ENCODE data around the gene CHGA.

Gene CHGA

GRCh38 chr14:92927349-92928257, 4.7 kb downstream of the CHGA start:
- peaks cover 32% of the 10 kb centered on the region for H3K27me3 Mint-ChIP-seq
- no peak overlapping the region for H3K27ac Mint-ChIP-seq (ENCODE audit: low read depth)
- H3K4me3 Mint-ChIP-seq = no peak overlapping the region
- DNase-seq (ENCODE audit: low spot score in 2 of 2) = no peak
- H3K9me3 Mint-ChIP-seq = no peaks in the 10 kb centered on the region
- peaks cover 10% of the 10 kb centered on the region for H3K36me3 Mint-ChIP-seq (ENCODE audit: insufficient read depth)
- no peak for ATAC-seq (replicated peaks; ENCODE audit: extremely low read depth, poor library complexity, severe bottlenecking)
- no peaks in the 10 kb centered on the region for H3K4me1 Mint-ChIP-seq

- H3K36me3 Mint-ChIP-seq (ENCODE audit: insufficient read depth) = peaks cover 10% of the 10 kb centered on the region
- no peak overlapping the region for H3K27ac Mint-ChIP-seq (ENCODE audit: low read depth)
- H3K9me3 Mint-ChIP-seq = no peaks in the 10 kb centered on the region
- DNase-seq (ENCODE audit: low spot score in 2 of 2) = no peak
- H3K4me1 Mint-ChIP-seq = no peaks in the 10 kb centered on the region
- H3K4me3 Mint-ChIP-seq = no peak overlapping the region
- no peak for ATAC-seq (replicated peaks; ENCODE audit: extremely low read depth, poor library complexity, severe bottlenecking)
- H3K27me3 Mint-ChIP-seq = peaks cover 30% of the 10 kb centered on the region
Observed at GRCh38 chr14:92928258-92928629, 5.3 kb downstream of the CHGA start.

GRCh38 chr14:92928961-92929688, 6.2 kb downstream of the CHGA start:
- no peaks in the 10 kb centered on the region for H3K9me3 Mint-ChIP-seq
- no peak overlapping the region for H3K27ac Mint-ChIP-seq (ENCODE audit: low read depth)
- no peaks in the 10 kb centered on the region for H3K4me1 Mint-ChIP-seq
- H3K4me3 Mint-ChIP-seq = no peak overlapping the region
- peaks cover 25% of the 10 kb centered on the region for H3K27me3 Mint-ChIP-seq
- no peak for DNase-seq (ENCODE audit: low spot score in 2 of 2)
- no peak for ATAC-seq (replicated peaks; ENCODE audit: extremely low read depth, poor library complexity, severe bottlenecking)
- H3K36me3 Mint-ChIP-seq (ENCODE audit: insufficient read depth) = peaks cover 9% of the 10 kb centered on the region

GRCh38 chr14:92929689-92930608, 7.0 kb downstream of the CHGA start:
- peaks cover 17% of the 10 kb centered on the region for H3K27me3 Mint-ChIP-seq
- DNase-seq (ENCODE audit: low spot score in 2 of 2) = no peak
- no peak for ATAC-seq (replicated peaks; ENCODE audit: extremely low read depth, poor library complexity, severe bottlenecking)
- no peak overlapping the region for H3K4me3 Mint-ChIP-seq
- H3K9me3 Mint-ChIP-seq = no peaks in the 10 kb centered on the region
- H3K36me3 Mint-ChIP-seq (ENCODE audit: insufficient read depth) = peaks cover 8% of the 10 kb centered on the region
- H3K27ac Mint-ChIP-seq (ENCODE audit: low read depth) = no peak overlapping the region
- no peaks in the 10 kb centered on the region for H3K4me1 Mint-ChIP-seq

GRCh38 chr14:92930737-92931602, 8.0 kb downstream of the CHGA start:
- no peak overlapping the region for H3K27ac Mint-ChIP-seq (ENCODE audit: low read depth)
- DNase-seq (ENCODE audit: low spot score in 2 of 2) (no peak), ATAC-seq (replicated peaks; ENCODE audit: extremely low read depth, poor library complexity, severe bottlenecking) (no peak)
- peaks cover 7% of the 10 kb centered on the region for H3K27me3 Mint-ChIP-seq
- H3K4me1 Mint-ChIP-seq = no peaks in the 10 kb centered on the region
- H3K36me3 Mint-ChIP-seq (ENCODE audit: insufficient read depth) = peaks cover 5% of the 10 kb centered on the region
- no peaks in the 10 kb centered on the region for H3K9me3 Mint-ChIP-seq
- H3K4me3 Mint-ChIP-seq = no peak overlapping the region

- Mint-ChIP-seq H3K9me3 (no peaks in the 10 kb centered on the region), H3K27me3 (no peaks in the 10 kb centered on the region), H3K4me1 (no peaks in the 10 kb centered on the region), H3K27ac (ENCODE audit: low read depth) (no peak overlapping the region), H3K36me3 (ENCODE audit: insufficient read depth) (peaks cover 5% of the 10 kb centered on the region), H3K4me3 (no peak overlapping the region)
- DNase-seq (ENCODE audit: low spot score in 2 of 2) (no peak), ATAC-seq (replicated peaks; ENCODE audit: extremely low read depth, poor library complexity, severe bottlenecking) (no peak)
Observed at GRCh38 chr14:92931681-92932447, 8.9 kb downstream of the CHGA start.

- Mint-ChIP-seq H3K36me3 (ENCODE audit: insufficient read depth) (peaks cover 5% of the 10 kb centered on the region), H3K27me3 (no peaks in the 10 kb centered on the region), H3K9me3 (no peaks in the 10 kb centered on the region), H3K4me1 (no peaks in the 10 kb centered on the region), H3K4me3 (no peak overlapping the region), H3K27ac (ENCODE audit: low read depth) (no peak overlapping the region)
- DNase-seq (ENCODE audit: low spot score in 2 of 2) (no peak), ATAC-seq (replicated peaks; ENCODE audit: extremely low read depth, poor library complexity, severe bottlenecking) (no peak)
Observed at GRCh38 chr14:92932448-92933395, 9.8 kb downstream of the CHGA start.

GRCh38 chr14:92933481-92933880, 10.5 kb downstream of the CHGA start:
- Mint-ChIP-seq H3K27ac (ENCODE audit: low read depth) (no peak overlapping the region), H3K4me3 (no peak overlapping the region), H3K36me3 (ENCODE audit: insufficient read depth) (peaks cover 5% of the 10 kb centered on the region), H3K27me3 (no peaks in the 10 kb centered on the region), H3K4me1 (no peaks in the 10 kb centered on the region), H3K9me3 (no peaks in the 10 kb centered on the region)
- DNase-seq (ENCODE audit: low spot score in 2 of 2) (no peak), ATAC-seq (replicated peaks; ENCODE audit: extremely low read depth, poor library complexity, severe bottlenecking) (no peak)

GRCh38 chr14:92934196-92935085, 11.5 kb downstream of the CHGA start:
- Mint-ChIP-seq H3K4me3 (no peak overlapping the region), H3K4me1 (no peaks in the 10 kb centered on the region), H3K9me3 (no peaks in the 10 kb centered on the region), H3K27me3 (no peaks in the 10 kb centered on the region), H3K27ac (ENCODE audit: low read depth) (no peak overlapping the region), H3K36me3 (ENCODE audit: insufficient read depth) (peaks cover 6% of the 10 kb centered on the region)
- DNase-seq (ENCODE audit: low spot score in 2 of 2) (no peak), ATAC-seq (replicated peaks; ENCODE audit: extremely low read depth, poor library complexity, severe bottlenecking) (no peak)

- Mint-ChIP-seq H3K9me3 (no peaks in the 10 kb centered on the region), H3K27ac (ENCODE audit: low read depth) (no peak overlapping the region), H3K4me1 (no peaks in the 10 kb centered on the region), H3K36me3 (ENCODE audit: insufficient read depth) (peaks cover 3% of the 10 kb centered on the region), H3K27me3 (no peaks in the 10 kb centered on the region), H3K4me3 (no peak overlapping the region)
- no peak for ATAC-seq (replicated peaks; ENCODE audit: extremely low read depth, poor library complexity, severe bottlenecking)
- no peak for DNase-seq (ENCODE audit: low spot score in 2 of 2)
Observed at GRCh38 chr14:92935446-92935845, 12.5 kb downstream of the CHGA start.
